Measurements from ENCODE around the gene LYSMD1.

LYSMD1 gene

GRCh38 chr1:151157067-151157531, 8.6 kb downstream of the LYSMD1 start:
- Histone ChIP-seq H3K4me2 (peak overlapping the region; percentile 95), H3K4me3 (peak overlapping the region; percentile 71), H3K9ac (peak overlapping the region; percentile 79), H4K20me1 (no peaks in the 10 kb centered on the region), H3K36me3 (peaks cover 19% of the 10 kb centered on the region), H3K27me3 (no peaks in the 10 kb centered on the region), H3K4me1 (peaks cover 59% of the 10 kb centered on the region), H3K9me3 (no peaks in the 10 kb centered on the region), H3K27ac (peak overlapping the region; percentile 86)
- TF ChIP-seq Cebpa-rat (IDR thresholded peaks at IDR 0.05) = no peak

DNA sequence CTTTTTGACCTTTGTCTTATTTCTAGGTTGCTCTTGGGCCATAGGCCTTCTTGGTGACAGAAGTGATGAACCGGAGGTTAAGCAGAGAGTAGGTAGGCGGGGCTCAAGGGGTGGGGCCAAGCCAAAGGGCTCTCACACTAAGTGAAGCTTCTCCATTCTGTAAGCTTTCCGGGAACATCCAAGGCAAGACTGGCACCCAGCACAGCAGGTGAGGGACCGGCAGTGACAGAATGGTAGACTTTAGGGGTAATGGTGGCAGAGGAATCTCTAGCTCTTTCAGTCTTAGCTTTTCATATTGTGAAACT, 9.2 kb downstream of the LYSMD1 start, which contains the start of gene TNFAIP8L2:
Gene TNFAIP8L2, plus strand, starts transcription at position 135 of the 305 bp plus-strand sequence. CDS start 2,049 bp downstream, outside the sequence.
- H3K4me1 ChIP-seq = peaks cover 59% of the 10 kb centered on the region
- H3K9ac ChIP-seq = peak within 1 kb of the TSS; percentile 79
- H3K27me3 ChIP-seq = no peaks in the 10 kb centered on the region
- H3K36me3 ChIP-seq = peaks cover 16% of the 10 kb centered on the region
- peak within 1 kb of the TSS; percentile 71 for H3K4me3 ChIP-seq
- no peaks in the 10 kb centered on the region for H3K9me3 ChIP-seq
- H4K20me1 ChIP-seq = no peaks in the 10 kb centered on the region
- peak within 1 kb of the TSS; percentile 86 for H3K27ac ChIP-seq
- TF ChIP-seq Cebpa-rat (IDR thresholded peaks at IDR 0.05) = no peak
- H3K4me2 ChIP-seq = peak within 1 kb of the TSS; percentile 95

GRCh38 chr1:151147665-151148064, 18.0 kb downstream of the LYSMD1 start:
- 0 out of 2 replicates have a peak, but pooled peaks cover under 1% of the 10 kb centered on the region for H3K36me3 ChIP-seq
- H3K4me3 ChIP-seq = peak overlapping the region; percentile 80
- peak overlapping the region; percentile 96 for H3K9ac ChIP-seq
- H3K9me3 ChIP-seq = no peaks in the 10 kb centered on the region
- TF ChIP-seq Cebpa-rat (IDR thresholded peaks at IDR 0.05) = no peak
- H4K20me1 ChIP-seq = peaks cover 22% of the 10 kb centered on the region
- no peaks in the 10 kb centered on the region for H3K27me3 ChIP-seq
- peak overlapping the region; percentile 94 for H3K27ac ChIP-seq
- H3K4me2 ChIP-seq = peak overlapping the region; percentile 100
- peaks cover 58% of the 10 kb centered on the region for H3K4me1 ChIP-seq

GRCh38 chr1:151147132-151147503, 18.6 kb downstream of the LYSMD1 start:
- Histone ChIP-seq H3K4me1 (peaks cover 64% of the 10 kb centered on the region), H3K4me3 (peak overlapping the region; percentile 80), H3K4me2 (peak overlapping the region; percentile 100), H3K27ac (peak overlapping the region; percentile 94), H4K20me1 (peaks cover 27% of the 10 kb centered on the region), H3K27me3 (no peaks in the 10 kb centered on the region), H3K36me3 (peaks cover 6% of the 10 kb centered on the region; the same call in 1 of the 2 replicates), H3K9ac (peak overlapping the region; percentile 96), H3K9me3 (no peaks in the 10 kb centered on the region)
- no peak for TF ChIP-seq Cebpa-rat (IDR thresholded peaks at IDR 0.05)

GRCh38 chr1:151146412-151147131, 19.1 kb downstream of the LYSMD1 start, which contains the start of gene SEMA6C:
TSS of gene SEMA6C (minus strand) at chr1:151146631. CDS start at chr1:151142621, 4,010 bp downstream.
- no peak for TF ChIP-seq Cebpa-rat (IDR thresholded peaks at IDR 0.05)
- H4K20me1 ChIP-seq = peaks cover 33% of the 10 kb centered on the region
- no peaks in the 10 kb centered on the region for H3K27me3 ChIP-seq
- peak within 1 kb of the TSS; percentile 94 for H3K27ac ChIP-seq
- peak within 1 kb of the TSS; percentile 80 for H3K4me3 ChIP-seq
- H3K36me3 ChIP-seq = peaks cover 11% of the 10 kb centered on the region
- peaks cover 69% of the 10 kb centered on the region for H3K4me1 ChIP-seq
- H3K4me2 ChIP-seq = peak within 1 kb of the TSS; percentile 100
- H3K9me3 ChIP-seq = no peaks in the 10 kb centered on the region
- peak within 1 kb of the TSS; percentile 96 for H3K9ac ChIP-seq

GRCh38 chr1:151146072-151146411, 19.7 kb downstream of the LYSMD1 start:
- peaks cover 38% of the 10 kb centered on the region for H4K20me1 ChIP-seq
- H3K4me2 ChIP-seq = peak overlapping the region; percentile 100
- H3K27ac ChIP-seq = peak overlapping the region; percentile 94
- H3K4me1 ChIP-seq = peaks cover 74% of the 10 kb centered on the region
- H3K9me3 ChIP-seq = no peaks in the 10 kb centered on the region
- H3K9ac ChIP-seq = peak overlapping the region; percentile 96
- H3K4me3 ChIP-seq = peak overlapping the region; percentile 80
- no peak for TF ChIP-seq Cebpa-rat (IDR thresholded peaks at IDR 0.05)
- no peaks in the 10 kb centered on the region for H3K27me3 ChIP-seq
- H3K36me3 ChIP-seq = peaks cover 17% of the 10 kb centered on the region

- peaks cover 22% of the 10 kb centered on the region for H3K36me3 ChIP-seq
- H3K4me2 ChIP-seq = peak overlapping the region; percentile 100
- H3K9ac ChIP-seq = peak overlapping the region; percentile 96
- H3K27ac ChIP-seq = peak overlapping the region; percentile 94
- H3K27me3 ChIP-seq = no peaks in the 10 kb centered on the region
- peaks cover 41% of the 10 kb centered on the region for H4K20me1 ChIP-seq
- no peak for TF ChIP-seq Cebpa-rat (IDR thresholded peaks at IDR 0.05)
- peak overlapping the region; percentile 80 for H3K4me3 ChIP-seq
- H3K9me3 ChIP-seq = no peaks in the 10 kb centered on the region
- H3K4me1 ChIP-seq = peaks cover 76% of the 10 kb centered on the region
Observed at GRCh38 chr1:151145304-151146071, 20.2 kb downstream of the LYSMD1 start.

GRCh38 chr1:151144474-151145303, 21.0 kb downstream of the LYSMD1 start:
- H3K27me3 ChIP-seq = no peaks in the 10 kb centered on the region

GRCh38 chr1:151143986-151144385, 21.7 kb downstream of the LYSMD1 start:
- peak overlapping the region; percentile 96 for H3K9ac ChIP-seq
- no peaks in the 10 kb centered on the region for H3K27me3 ChIP-seq
- H3K4me2 ChIP-seq = peak overlapping the region; percentile 100
- TF ChIP-seq Cebpa-rat (IDR thresholded peaks at IDR 0.05) = no peak
- peak overlapping the region; percentile 94 for H3K27ac ChIP-seq
- peaks cover 37% of the 10 kb centered on the region for H3K36me3 ChIP-seq
- H3K9me3 ChIP-seq = no peaks in the 10 kb centered on the region
- H4K20me1 ChIP-seq = peaks cover 56% of the 10 kb centered on the region
- peak overlapping the region; percentile 80 for H3K4me3 ChIP-seq
- peaks cover 61% of the 10 kb centered on the region for H3K4me1 ChIP-seq

More at GRCh38 chr1:151144474-151145303, 21.0 kb downstream of the LYSMD1 start:
- Histone ChIP-seq H3K4me1 (peaks cover 68% of the 10 kb centered on the region), H3K4me3 (peak overlapping the region; percentile 80), H3K9me3 (no peaks in the 10 kb centered on the region), H3K4me2 (peak overlapping the region; percentile 100), H3K9ac (peak overlapping the region; percentile 96), H3K36me3 (peaks cover 30% of the 10 kb centered on the region), H4K20me1 (peaks cover 49% of the 10 kb centered on the region), H3K27ac (peak overlapping the region; percentile 94)
- TF ChIP-seq Cebpa-rat (IDR thresholded peaks at IDR 0.05) = no peak

Measured in BLaER1 (cell line).